Subcutaneous abdominal adipose tissue (tissue), 5 donors: ENCODE measurements around the gene FREM1.

Source experiments
- H3K27ac ChIP-seq: one replicate; pipeline ENCODE4 v1.7.0; 2013; ENCODE audit warnings: low read depth, mild to moderate bottlenecking, inconsistent platforms, low read length, moderate library complexity
- H3K27me3 ChIP-seq, 5 donors: one replicate each; pipeline ENCODE4 v1.7.0; 2013; ENCODE audit warnings: low read length in 5 of 5, inconsistent platforms in 1 of 5; ENCODE audit not compliant: control insufficient read depth in 5 of 5, insufficient read depth in 4 of 5
- H3K36me3 ChIP-seq, 5 donors: one replicate each; pipeline ENCODE4 v1.7.0; 2013; ENCODE audit warnings: low read length in 5 of 5; ENCODE audit not compliant: control insufficient read depth in 5 of 5, insufficient read depth in 5 of 5
- H3K4me1 ChIP-seq, 5 donors: one replicate each; pipeline ENCODE4 v1.7.0; 2013; ENCODE audit warnings: low read length in 5 of 5, mild to moderate bottlenecking in 3 of 5, moderate library complexity in 1 of 5; ENCODE audit not compliant: control insufficient read depth in 5 of 5, insufficient read depth in 5 of 5
- H3K4me3 ChIP-seq, 5 donors: one replicate each; pipeline ENCODE4 v1.7.0; 2013; ENCODE audit warnings: low read length in 5 of 5, low read depth in 1 of 5
- H3K9ac ChIP-seq, 5 donors: one replicate each; pipeline ENCODE4 v1.7.0; 2013; ENCODE audit warnings: low read length in 5 of 5, mild to moderate bottlenecking in 4 of 5, moderate library complexity in 3 of 5
- H3K9me3 ChIP-seq, 5 donors: one replicate each; pipeline ENCODE4 v1.7.0; 2013; ENCODE audit warnings: low read length in 5 of 5; ENCODE audit not compliant: control insufficient read depth in 5 of 5
- donor health status: healthy.
- donor health status: healthy.
- donor health status: healthy.
- donor health status: healthy.
- donor health status: healthy.

Gene FREM1

GRCh38 chr9:14902561-14902960 is 7.7 kb downstream of the FREM1 start:
- no peaks in the 10 kb centered on the region for H3K9me3 ChIP-seq
- H3K27ac ChIP-seq: no peak overlapping the region
- H3K4me3 ChIP-seq: no peak overlapping the region
- H3K9ac ChIP-seq: no peak overlapping the region
- no peaks in the 10 kb centered on the region for H3K27me3 ChIP-seq
- no peaks in the 10 kb centered on the region for H3K36me3 ChIP-seq
- H3K4me1 ChIP-seq: peaks cover 0 to 40% (median 30%) of the 10 kb centered on the region in 5 donors

- no peaks in the 10 kb centered on the region for H3K9me3 ChIP-seq
- H3K27me3 ChIP-seq: no peaks in the 10 kb centered on the region
- H3K9ac ChIP-seq: no peak overlapping the region
- H3K36me3 ChIP-seq: no peaks in the 10 kb centered on the region
- no peak overlapping the region for H3K27ac ChIP-seq
- no peak overlapping the region for H3K4me3 ChIP-seq
- peaks cover 0 to 22% (median 10%) of the 10 kb centered on the region in 5 donors for H3K4me1 ChIP-seq
Observed at GRCh38 chr9:14899815-14900193, 10.4 kb downstream of the FREM1 start.

DNA sequence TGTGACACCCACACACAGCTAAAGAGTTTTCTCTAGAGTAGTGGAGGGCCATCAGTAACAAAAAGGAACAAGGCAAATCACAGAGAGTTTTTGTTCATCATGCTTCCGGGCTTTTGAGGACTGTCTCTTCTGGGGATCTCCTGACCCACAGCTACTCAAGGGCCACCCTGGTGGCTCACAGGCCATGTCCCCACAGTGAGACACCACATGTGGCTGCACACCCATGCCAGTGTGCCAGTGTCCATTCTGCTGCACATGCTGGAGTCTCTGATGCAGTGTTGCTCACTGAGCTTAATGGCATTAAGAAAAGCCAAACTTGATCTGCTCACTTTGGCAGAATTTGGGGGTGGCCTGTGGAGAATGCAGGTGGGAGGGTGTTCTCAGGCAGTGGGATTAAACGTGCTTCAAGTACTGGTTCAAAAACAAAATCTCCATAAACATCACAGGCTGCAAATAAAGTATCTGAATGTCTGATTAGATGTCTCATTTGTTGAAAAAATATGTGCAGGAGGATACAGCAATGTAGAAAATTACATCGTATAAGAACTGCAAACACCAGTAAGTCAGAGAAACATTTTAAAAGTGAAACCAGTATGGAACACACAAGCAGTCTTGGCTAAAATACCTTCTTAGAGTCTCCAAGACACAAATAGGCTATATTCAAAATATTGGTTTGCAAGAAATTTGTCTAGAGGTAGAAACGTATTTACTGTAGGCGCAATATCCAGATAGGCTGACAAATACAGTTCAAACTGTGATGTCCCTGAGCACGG is 11.0 kb downstream of the FREM1 start:
- Histone ChIP-seq H3K4me1 (peaks cover 0 to 19% (median 6%) of the 10 kb centered on the region in 5 donors), H3K9me3 (no peaks in the 10 kb centered on the region), H3K4me3 (no peak overlapping the region), H3K27ac (no peak overlapping the region), H3K27me3 (no peaks in the 10 kb centered on the region), H3K36me3 (no peaks in the 10 kb centered on the region), H3K9ac (no peak overlapping the region)

GRCh38 chr9:14895806-14896205 is 14.4 kb downstream of the FREM1 start:
- H3K36me3 ChIP-seq: no peaks in the 10 kb centered on the region
- no peak overlapping the region for H3K4me3 ChIP-seq
- no peaks in the 10 kb centered on the region for H3K27me3 ChIP-seq
- H3K9me3 ChIP-seq: no peaks in the 10 kb centered on the region
- no peak overlapping the region for H3K9ac ChIP-seq
- H3K4me1 ChIP-seq: peaks cover 0 to 18% (median 6%) of the 10 kb centered on the region in 5 donors
- H3K27ac ChIP-seq: no peak overlapping the region

- no peaks in the 10 kb centered on the region for H3K9me3 ChIP-seq
- no peaks in the 10 kb centered on the region for H3K27me3 ChIP-seq
- H3K36me3 ChIP-seq: no peaks in the 10 kb centered on the region
- no peak overlapping the region for H3K9ac ChIP-seq
- H3K4me1 ChIP-seq: peaks cover 0 to 6% (median 0%) of the 10 kb centered on the region in 5 donors
- no peak overlapping the region for H3K4me3 ChIP-seq
- no peak overlapping the region for H3K27ac ChIP-seq
Observed at GRCh38 chr9:14893280-14893679, 16.9 kb downstream of the FREM1 start.

GRCh38 chr9:14891332-14891731 is 18.9 kb downstream of the FREM1 start:
- Histone ChIP-seq H3K4me3 (no peak overlapping the region), H3K4me1 (peaks cover 0 to 16% (median 4%) of the 10 kb centered on the region in 5 donors), H3K27me3 (no peaks in the 10 kb centered on the region), H3K27ac (no peak overlapping the region), H3K36me3 (no peaks in the 10 kb centered on the region), H3K9ac (no peak overlapping the region), H3K9me3 (no peaks in the 10 kb centered on the region)

DNA sequence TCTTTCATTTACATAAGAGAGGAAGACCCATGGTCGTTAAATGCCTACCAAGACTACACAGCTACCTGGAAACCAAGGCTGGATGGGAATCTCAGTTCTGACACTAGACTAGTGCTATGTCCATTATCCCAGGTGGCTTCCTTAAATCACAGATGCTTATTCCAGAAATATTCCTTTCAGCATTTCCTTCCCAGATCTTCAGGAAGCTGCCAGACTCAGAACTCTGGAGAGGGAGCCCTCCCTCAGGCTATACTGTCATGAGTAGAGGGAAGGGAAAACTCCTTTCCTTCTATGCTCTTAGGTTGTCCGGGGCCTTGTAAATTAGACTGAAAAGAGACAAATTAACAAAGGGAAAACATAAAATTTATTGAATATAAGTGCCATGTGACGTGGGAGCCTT is 20.8 kb downstream of the FREM1 start:
- Histone ChIP-seq H3K27ac (no peak overlapping the region), H3K9me3 (no peaks in the 10 kb centered on the region), H3K9ac (no peak overlapping the region), H3K4me1 (peaks cover 0 to 11% (median 4%) of the 10 kb centered on the region in 5 donors), H3K4me3 (no peak overlapping the region), H3K27me3 (no peaks in the 10 kb centered on the region), H3K36me3 (no peaks in the 10 kb centered on the region)

GRCh38 chr9:14888875-14889274 is 21.4 kb downstream of the FREM1 start:
- H3K4me1 ChIP-seq: peaks cover 0 to 17% (median 4%) of the 10 kb centered on the region in 5 donors
- H3K27me3 ChIP-seq: no peaks in the 10 kb centered on the region
- H3K9ac ChIP-seq: no peak overlapping the region
- H3K36me3 ChIP-seq: no peaks in the 10 kb centered on the region
- no peak overlapping the region for H3K4me3 ChIP-seq
- no peaks in the 10 kb centered on the region for H3K9me3 ChIP-seq
- H3K27ac ChIP-seq: no peak overlapping the region

DNA sequence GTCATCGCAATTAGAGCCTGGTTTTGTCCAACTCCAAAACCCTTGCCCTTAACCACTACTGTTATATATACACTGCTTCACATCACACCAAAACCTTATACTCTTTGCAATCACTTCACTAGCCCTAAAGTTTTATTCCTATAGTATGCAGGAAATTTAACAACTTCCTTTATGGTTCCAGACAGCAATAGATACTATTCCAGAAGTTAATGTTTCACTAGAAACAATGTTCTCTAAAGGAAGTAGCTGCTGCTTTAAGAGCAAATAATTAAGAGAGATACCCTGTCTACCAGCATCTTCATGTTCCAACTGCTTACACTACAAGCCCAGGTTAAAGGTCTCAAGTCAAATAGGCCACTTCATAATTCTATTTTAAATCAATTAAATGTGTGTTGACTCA is 22.0 kb downstream of the FREM1 start:
- no peaks in the 10 kb centered on the region for H3K9me3 ChIP-seq
- H3K4me1 ChIP-seq: peaks cover 0 to 23% (median 4%) of the 10 kb centered on the region in 5 donors
- H3K9ac ChIP-seq: no peak overlapping the region
- H3K4me3 ChIP-seq: no peak overlapping the region
- no peaks in the 10 kb centered on the region for H3K27me3 ChIP-seq
- no peaks in the 10 kb centered on the region for H3K36me3 ChIP-seq
- no peak overlapping the region for H3K27ac ChIP-seq

DNA sequence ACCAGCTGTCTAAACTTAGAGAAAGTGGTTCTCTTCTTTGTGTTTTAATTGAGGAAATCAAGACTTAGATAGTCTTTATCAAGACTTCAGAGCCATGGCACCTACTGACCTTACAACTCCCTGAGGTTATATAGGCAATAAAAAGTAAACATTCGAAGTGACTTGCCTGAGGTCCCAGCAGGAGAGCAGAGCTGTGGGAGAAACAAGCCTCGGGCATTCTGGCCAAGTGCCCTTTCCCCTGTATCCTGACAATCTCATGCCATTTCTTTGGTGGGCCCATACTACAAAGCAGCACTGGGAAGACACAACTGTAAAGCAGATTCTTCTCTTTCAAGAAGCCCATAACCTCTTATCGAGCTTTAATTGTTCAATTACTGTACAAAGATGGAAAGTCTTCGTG is 23.1 kb downstream of the FREM1 start:
- H3K27me3 ChIP-seq: no peaks in the 10 kb centered on the region
- peaks cover 0 to 28% (median 4%) of the 10 kb centered on the region in 5 donors for H3K4me1 ChIP-seq
- H3K9me3 ChIP-seq: no peaks in the 10 kb centered on the region
- H3K27ac ChIP-seq: no peak overlapping the region
- H3K36me3 ChIP-seq: no peaks in the 10 kb centered on the region
- H3K4me3 ChIP-seq: no peak overlapping the region
- H3K9ac ChIP-seq: no peak overlapping the region
